HepG2 (cell line): Measurements from ENCODE around the gene QPCT. TPM values are rescaled to one million over a fixed set of nuclear protein-coding genes. Genes with fewer than 3 reads are reported as not detected.

ENCODE experiments used
- FLYWCH1 ChIP-seq: sonication (generic); formaldehyde crosslinking; IDR thresholded peaks from 2 replicates; pipeline ENCODE4 v1.8.1; 2023; ENCODE audit warnings: mild to moderate bottlenecking, missing genetic modification reagents
- HNRNPH1 ChIP-seq: fragments of 200-400 bp; formaldehyde crosslinking; optimal IDR thresholded peaks from 2 replicates; pipeline ENCODE3; 2017; ENCODE audit warnings: mild to moderate bottlenecking, low read depth, low read length
- HNRNPLL ChIP-seq: fragments of 200-400 bp; formaldehyde crosslinking; IDR thresholded peaks from 2 replicates; pipeline ENCODE4 v1.6.1; 2017; ENCODE audit warnings: mild to moderate bottlenecking, low read depth, low read length; ENCODE audit not compliant: poor library complexity, severe bottlenecking
- NBN ChIP-seq: fragments of 450-650 bp; conservative IDR thresholded peaks from 2 replicates; pipeline ENCODE4 v1.6.1; 2017
- NFE2L2 ChIP-seq: fragments of 150-350 bp; IDR thresholded peaks from 2 replicates; pipeline ENCODE4 v1.6.1; 2014; ENCODE audit warnings: low read length
- NR2C2 ChIP-seq: sonication (generic); formaldehyde crosslinking; IDR thresholded peaks from 2 replicates; pipeline ENCODE4 v1.4.0; 2020; ENCODE audit warnings: missing genetic modification reagents, mild to moderate bottlenecking, moderate library complexity, borderline replicate concordance
- RCOR2 ChIP-seq: IDR thresholded peaks from 2 replicates; pipeline ENCODE4 v1.6.1; 2016; ENCODE audit warnings: missing biosample characterization, missing genetic modification reagents
- SMARCE1 ChIP-seq: fragments of 450-650 bp; IDR thresholded peaks from 2 replicates; pipeline ENCODE4 v1.6.1; 2017; ENCODE audit warnings: borderline replicate concordance
- SOX6 ChIP-seq, 2 experiments: fragments of 450-650 bp in 1 of 2; sonication (generic) in 1 of 2; formaldehyde crosslinking in 1 of 2; IDR thresholded peaks; 2 replicates each; pipeline versions ENCODE4 v1.4.0 to v1.6.1; 2017 to 2020; ENCODE audit warnings: antibody characterized with exemption in 1 of 2, mild to moderate bottlenecking in 1 of 2, missing genetic modification reagents in 1 of 2
- THAP11 ChIP-seq: IDR thresholded peaks from 2 replicates; pipeline ENCODE4 v1.6.1; 2016; ENCODE audit warnings: missing biosample characterization, missing genetic modification reagents
- ZFY ChIP-seq: sonication (generic); formaldehyde crosslinking; IDR thresholded peaks from 2 replicates; pipeline ENCODE4 v1.4.0; 2020; ENCODE audit warnings: missing genetic modification reagents
- ZKSCAN1 ChIP-seq: fragments of 150-350 bp; IDR thresholded peaks from 2 replicates; pipeline ENCODE4 v1.6.1; 2014; ENCODE audit warnings: low read length
- ZKSCAN8 ChIP-seq: IDR thresholded peaks from 2 replicates; pipeline ENCODE4 v1.6.1; 2016; ENCODE audit warnings: borderline replicate concordance, missing genetic modification reagents, missing compliant biosample characterization
- ZNF121 ChIP-seq: sonication (generic); formaldehyde crosslinking; IDR thresholded peaks from 2 replicates; pipeline ENCODE4 v1.5.0; 2020; ENCODE audit warnings: mild to moderate bottlenecking, missing genetic modification reagents
- ZNF225 ChIP-seq: sonication (generic); formaldehyde crosslinking; IDR thresholded peaks from 2 replicates; pipeline ENCODE4 v1.4.0; 2020; ENCODE audit warnings: mild to moderate bottlenecking, missing genetic modification reagents
- ZNF678 ChIP-seq: sonication (generic); formaldehyde crosslinking; IDR thresholded peaks from 2 replicates; pipeline ENCODE4 v1.4.0; 2020; ENCODE audit warnings: mild to moderate bottlenecking, missing genetic modification reagents
- ZNF790 ChIP-seq: sonication (generic); formaldehyde crosslinking; IDR thresholded peaks from 2 replicates; pipeline ENCODE4 v1.8.0; 2022; ENCODE audit warnings: missing genetic modification reagents, mild to moderate bottlenecking, borderline replicate concordance
- ZSCAN12 ChIP-seq: sonication (generic); formaldehyde crosslinking; IDR thresholded peaks from 2 replicates; pipeline ENCODE4 v1.9.0; 2021; ENCODE audit warnings: mild to moderate bottlenecking, missing genetic modification reagents
- polyA plus RNA-seq, 8 experiments: library from polyadenylated mRNA; depleted of rRNA in 3 of 8; stranded (reverse) in 7 of 8; unstranded in 1 of 8; fragments of >200 nt; fragmentation: Illumina TruSeq in 4 of 8; extraction: Trizol in 4 of 8; gene quantifications; 2 replicates each; pipeline versions ENCODE4 v1.2.1 to v1.2.3, GENCODE V29; 2011 to 2016; ENCODE audit warnings: low read depth in 4 of 8, missing spikeins in 1 of 8, mixed read lengths in 1 of 8; ENCODE audit not compliant: insufficient read depth in 1 of 8
- total RNA-seq, 5 experiments: library from RNA; depleted of rRNA; stranded (reverse); fragments of >200 nt; fragmentation: Illumina TruSeq; extraction: Trizol; gene quantifications; 2 replicates each; pipeline ENCODE4 v1.2.3, GENCODE V29; 2016; ENCODE audit warnings: low read depth in 1 of 5
- TF ChIP-seq, protein P1 (sequence below): sonication (generic); formaldehyde crosslinking; IDR thresholded peaks from 2 replicates; pipeline ENCODE4 v1.5.1; 2020; ENCODE audit warnings: mild to moderate bottlenecking, missing genetic modification reagents
- TF ChIP-seq, protein P2 (sequence below): sonication (generic); formaldehyde crosslinking; IDR thresholded peaks from 2 replicates; pipeline ENCODE4 v1.8.0; 2022; ENCODE audit warnings: missing genetic modification reagents, low read depth, mild to moderate bottlenecking, borderline replicate concordance
- TF ChIP-seq, protein P3 (sequence below): fragments of 450-650 bp; IDR thresholded peaks from 2 replicates; pipeline ENCODE4 v1.6.1; 2017; ENCODE audit warnings: mild to moderate bottlenecking
- TF ChIP-seq, protein P4 (sequence below): sonication (generic); formaldehyde crosslinking; IDR thresholded peaks from 2 replicates; pipeline ENCODE4 v1.4.0; 2020; ENCODE audit warnings: missing genetic modification reagents, borderline replicate concordance

The QPCT gene
- total and polyA plus RNA-seq, 2 of the 13 experiments (the other 11 are each of a cell fraction or from before 2014, with no cell fraction given), result 0.77 to 1.2 TPM

DNA sequence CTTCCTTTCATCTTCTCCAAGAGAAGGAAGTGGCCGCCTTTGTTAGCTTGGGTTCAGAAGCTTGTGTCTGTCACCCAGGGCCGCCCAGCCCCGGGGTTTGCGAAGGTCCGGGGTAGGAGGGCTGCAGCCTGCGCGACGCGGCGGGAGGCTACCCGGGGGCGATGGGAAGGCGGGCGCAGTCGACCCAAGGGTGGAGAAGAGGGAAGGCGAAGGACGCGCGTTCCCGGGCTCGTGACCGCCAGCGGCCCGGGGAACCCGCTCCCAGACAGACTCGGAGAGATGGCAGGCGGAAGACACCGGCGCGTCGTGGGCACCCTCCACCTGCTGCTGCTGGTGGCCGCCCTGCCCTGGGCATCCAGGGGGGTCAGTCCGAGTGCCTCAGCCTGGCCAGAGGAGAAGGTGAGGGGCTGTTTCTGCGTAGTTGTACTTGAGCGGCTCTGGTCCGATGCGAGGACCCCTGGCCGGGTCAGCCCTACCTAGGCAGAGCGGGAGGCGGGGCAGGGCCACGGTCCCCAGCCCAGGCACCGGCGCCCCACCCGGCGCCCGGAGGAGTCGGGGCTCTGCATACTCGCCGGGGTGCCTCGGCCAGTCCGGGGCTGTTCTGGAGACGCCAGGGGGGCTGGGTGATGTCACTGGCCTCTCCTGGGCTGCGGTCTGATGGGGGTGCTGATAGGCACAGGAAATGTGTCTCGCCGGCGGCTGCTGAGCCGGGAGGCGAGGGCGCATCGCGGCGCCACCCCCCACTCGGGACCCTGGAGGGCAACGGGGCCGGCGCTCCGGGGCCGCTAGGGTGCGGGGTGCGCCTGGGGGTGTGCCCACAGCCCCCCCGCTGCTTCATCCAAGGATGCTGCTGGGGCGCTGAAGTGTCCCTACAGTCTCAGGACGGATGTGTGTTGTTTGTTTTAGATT, at the start of gene QPCT (continued):
- TF ChIP-seq ZNF225 (CRISPR knock-in tag) (0 out of 2 replicates have a peak, but pooled peaks have one; percentile 19), ZKSCAN1 (no peak), HNRNPH1 (no peak), ZNF790 (CRISPR knock-in tag) (no peak), FLYWCH1 (CRISPR knock-in tag) (no peak), ZFY (CRISPR knock-in tag) (no peak), SMARCE1 (no peak), SOX6 (IDR thresholded peaks at IDR 0.05) (no peak), SOX6 (CRISPR knock-in tag; IDR thresholded peaks at IDR 0.05) (no peak), THAP11 (CRISPR knock-in tag) (no peak), ZNF121 (CRISPR knock-in tag) (no peak), RCOR2 (CRISPR knock-in tag) (no peak), HNRNPLL (peak; percentile 45), NBN (no peak), NFE2L2 (no peak), ZSCAN12 (CRISPR knock-in tag) (no peak), ZKSCAN8 (CRISPR knock-in tag) (no peak), NR2C2 (CRISPR knock-in tag) (no peak), ZNF678 (CRISPR knock-in tag) (no peak)
- TF ChIP-seq, protein P1, sequence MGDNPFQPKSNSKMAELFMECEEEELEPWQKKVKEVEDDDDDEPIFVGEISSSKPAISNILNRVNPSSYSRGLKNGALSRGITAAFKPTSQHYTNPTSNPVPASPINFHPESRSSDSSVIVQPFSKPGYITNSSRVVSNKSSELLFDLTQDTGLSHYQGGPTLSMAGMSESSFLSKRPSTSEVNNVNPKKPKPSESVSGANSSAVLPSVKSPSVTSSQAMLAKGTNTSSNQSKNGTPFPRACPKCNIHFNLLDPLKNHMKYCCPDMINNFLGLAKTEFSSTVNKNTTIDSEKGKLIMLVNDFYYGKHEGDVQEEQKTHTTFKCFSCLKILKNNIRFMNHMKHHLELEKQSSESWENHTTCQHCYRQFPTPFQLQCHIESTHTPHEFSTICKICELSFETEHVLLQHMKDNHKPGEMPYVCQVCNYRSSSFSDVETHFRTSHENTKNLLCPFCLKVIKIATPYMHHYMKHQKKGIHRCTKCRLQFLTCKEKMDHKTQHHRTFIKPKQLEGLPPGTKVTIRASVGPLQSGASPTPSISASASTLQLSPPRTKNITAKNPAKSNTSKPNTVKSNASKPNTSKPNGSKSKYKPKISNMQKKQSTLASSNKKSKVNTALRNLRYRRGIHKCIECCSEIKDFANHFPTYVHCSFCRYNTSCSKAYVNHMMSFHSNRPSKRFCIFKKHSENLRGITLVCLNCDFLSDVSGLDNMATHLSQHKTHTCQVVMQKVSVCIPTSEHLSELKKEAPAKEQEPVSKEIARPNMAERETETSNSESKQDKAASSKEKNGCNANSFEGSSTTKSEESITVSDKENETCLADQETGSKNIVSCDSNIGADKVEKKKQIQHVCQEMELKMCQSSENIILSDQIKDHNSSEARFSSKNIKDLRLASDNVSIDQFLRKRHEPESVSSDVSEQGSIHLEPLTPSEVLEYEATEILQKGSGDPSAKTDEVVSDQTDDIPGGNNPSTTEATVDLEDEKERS, result peak; percentile 55; the same call in 1 of the 2 replicates
- TF ChIP-seq, protein P2, sequence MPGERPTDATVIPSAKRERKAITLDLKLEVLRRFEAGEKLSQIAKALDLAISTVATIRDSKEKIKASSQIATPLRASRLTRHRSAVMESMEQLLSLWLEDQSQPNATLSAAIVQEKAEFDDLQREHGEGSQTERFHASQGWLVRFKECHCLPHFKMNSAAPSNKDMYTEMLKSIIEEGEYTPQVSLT (CRISPR knock-in tag), result no peak
- TF ChIP-seq, protein P3, sequence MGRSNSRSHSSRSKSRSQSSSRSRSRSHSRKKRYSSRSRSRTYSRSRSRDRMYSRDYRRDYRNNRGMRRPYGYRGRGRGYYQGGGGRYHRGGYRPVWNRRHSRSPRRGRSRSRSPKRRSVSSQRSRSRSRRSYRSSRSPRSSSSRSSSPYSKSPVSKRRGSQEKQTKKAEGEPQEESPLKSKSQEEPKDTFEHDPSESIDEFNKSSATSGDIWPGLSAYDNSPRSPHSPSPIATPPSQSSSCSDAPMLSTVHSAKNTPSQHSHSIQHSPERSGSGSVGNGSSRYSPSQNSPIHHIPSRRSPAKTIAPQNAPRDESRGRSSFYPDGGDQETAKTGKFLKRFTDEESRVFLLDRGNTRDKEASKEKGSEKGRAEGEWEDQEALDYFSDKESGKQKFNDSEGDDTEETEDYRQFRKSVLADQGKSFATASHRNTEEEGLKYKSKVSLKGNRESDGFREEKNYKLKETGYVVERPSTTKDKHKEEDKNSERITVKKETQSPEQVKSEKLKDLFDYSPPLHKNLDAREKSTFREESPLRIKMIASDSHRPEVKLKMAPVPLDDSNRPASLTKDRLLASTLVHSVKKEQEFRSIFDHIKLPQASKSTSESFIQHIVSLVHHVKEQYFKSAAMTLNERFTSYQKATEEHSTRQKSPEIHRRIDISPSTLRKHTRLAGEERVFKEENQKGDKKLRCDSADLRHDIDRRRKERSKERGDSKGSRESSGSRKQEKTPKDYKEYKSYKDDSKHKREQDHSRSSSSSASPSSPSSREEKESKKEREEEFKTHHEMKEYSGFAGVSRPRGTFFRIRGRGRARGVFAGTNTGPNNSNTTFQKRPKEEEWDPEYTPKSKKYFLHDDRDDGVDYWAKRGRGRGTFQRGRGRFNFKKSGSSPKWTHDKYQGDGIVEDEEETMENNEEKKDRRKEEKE, result no peak
- TF ChIP-seq, protein P4, sequence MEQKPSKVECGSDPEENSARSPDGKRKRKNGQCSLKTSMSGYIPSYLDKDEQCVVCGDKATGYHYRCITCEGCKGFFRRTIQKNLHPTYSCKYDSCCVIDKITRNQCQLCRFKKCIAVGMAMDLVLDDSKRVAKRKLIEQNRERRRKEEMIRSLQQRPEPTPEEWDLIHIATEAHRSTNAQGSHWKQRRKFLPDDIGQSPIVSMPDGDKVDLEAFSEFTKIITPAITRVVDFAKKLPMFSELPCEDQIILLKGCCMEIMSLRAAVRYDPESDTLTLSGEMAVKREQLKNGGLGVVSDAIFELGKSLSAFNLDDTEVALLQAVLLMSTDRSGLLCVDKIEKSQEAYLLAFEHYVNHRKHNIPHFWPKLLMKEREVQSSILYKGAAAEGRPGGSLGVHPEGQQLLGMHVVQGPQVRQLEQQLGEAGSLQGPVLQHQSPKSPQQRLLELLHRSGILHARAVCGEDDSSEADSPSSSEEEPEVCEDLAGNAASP (CRISPR knock-in tag), result 0 out of 2 replicates have a peak, but pooled peaks have one; percentile 14
